Loucy (cell line): Measurements from ENCODE around the gene GNG8.

ENCODE experiments used
- CTCF ChIP-seq: fragments of 200-600 bp; sonication (generic); conservative IDR thresholded peaks from 2 replicates; pipeline ENCODE4 v1.5.1; 2014; ENCODE audit warnings: mild to moderate bottlenecking, antibody characterized with exemption, low read length
- EZH2phosphoT487 ChIP-seq: fragments of 200-600 bp; IDR thresholded peaks from 2 replicates; pipeline ENCODE4 v1.6.1; 2018; ENCODE audit warnings: antibody characterized with exemption, mild to moderate bottlenecking, moderate library complexity, borderline replicate concordance

- TF ChIP-seq CTCF (no peak), EZH2phosphoT487 (no peak)
Observed at GRCh38 chr19:46600384-46601317, 35.4 kb downstream of the GNG8 start.
